Peyer's patch (tissue), 4 donors: ENCODE measurements around the gene DMKN.

Source experiments
- POLR2A ChIP-seq, 2 donors: fragments of 450-650 bp; IDR thresholded peaks; one replicate each; pipeline ENCODE4 v1.5.1; 2017; ENCODE audit warnings: antibody characterized with exemption in 2 of 2, mild to moderate bottlenecking in 2 of 2, moderate library complexity in 2 of 2
- TF ChIP-seq, protein P1 (sequence below), 6 experiments: fragments of 450-650 bp in 4 of 6; fragments of 200-600 bp in 2 of 6; sonication (generic) in 1 of 6; IDR thresholded peaks; one replicate each; pipeline ENCODE4 v1.5.1; 2017 to 2019; ENCODE audit warnings: antibody characterized with exemption in 6 of 6, mild to moderate bottlenecking in 3 of 6, moderate library complexity in 1 of 6

- TF ChIP-seq, protein P1, sequence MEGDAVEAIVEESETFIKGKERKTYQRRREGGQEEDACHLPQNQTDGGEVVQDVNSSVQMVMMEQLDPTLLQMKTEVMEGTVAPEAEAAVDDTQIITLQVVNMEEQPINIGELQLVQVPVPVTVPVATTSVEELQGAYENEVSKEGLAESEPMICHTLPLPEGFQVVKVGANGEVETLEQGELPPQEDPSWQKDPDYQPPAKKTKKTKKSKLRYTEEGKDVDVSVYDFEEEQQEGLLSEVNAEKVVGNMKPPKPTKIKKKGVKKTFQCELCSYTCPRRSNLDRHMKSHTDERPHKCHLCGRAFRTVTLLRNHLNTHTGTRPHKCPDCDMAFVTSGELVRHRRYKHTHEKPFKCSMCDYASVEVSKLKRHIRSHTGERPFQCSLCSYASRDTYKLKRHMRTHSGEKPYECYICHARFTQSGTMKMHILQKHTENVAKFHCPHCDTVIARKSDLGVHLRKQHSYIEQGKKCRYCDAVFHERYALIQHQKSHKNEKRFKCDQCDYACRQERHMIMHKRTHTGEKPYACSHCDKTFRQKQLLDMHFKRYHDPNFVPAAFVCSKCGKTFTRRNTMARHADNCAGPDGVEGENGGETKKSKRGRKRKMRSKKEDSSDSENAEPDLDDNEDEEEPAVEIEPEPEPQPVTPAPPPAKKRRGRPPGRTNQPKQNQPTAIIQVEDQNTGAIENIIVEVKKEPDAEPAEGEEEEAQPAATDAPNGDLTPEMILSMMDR (IDR thresholded peaks at IDR 0.05) = no peak
- TF ChIP-seq POLR2A (IDR thresholded peaks at IDR 0.05) = no peak
These were observed 27.2 kb downstream of the DMKN start for GRCh38 chr19:35486268-35486708.
